DOHH2 (cell line): ENCODE data around the gene COL18A1.

Source experiments
- H3F3A ChIP-seq: fragments of 200-600 bp; sonication (generic), shearing (Covaris generic); 2 replicates; pipeline ENCODE4 v1.6.0; 2016; ENCODE audit warnings: antibody characterized with exemption, mild to moderate bottlenecking; ENCODE audit not compliant: control insufficient read depth, insufficient read depth
- H3K27ac ChIP-seq: fragments of 200-600 bp; sonication (generic); 2 replicates; pipeline ENCODE4 v1.5.1; 2014; ENCODE audit warnings: low read depth, mild to moderate bottlenecking, low read length, moderate library complexity
- H3K27me3 ChIP-seq: fragments of 200-600 bp; sonication (generic); 2 replicates; pipeline ENCODE4 v1.6.1; 2014; ENCODE audit warnings: mild to moderate bottlenecking, low read length, mixed read lengths; ENCODE audit not compliant: control insufficient read depth
- H3K36me3 ChIP-seq: fragments of 200-600 bp; sonication (generic); 2 replicates; pipeline ENCODE4 v1.6.1; 2014; ENCODE audit warnings: mild to moderate bottlenecking, low read length, moderate library complexity, mixed read lengths; ENCODE audit not compliant: control insufficient read depth
- H3K4me1 ChIP-seq: fragments of 200-600 bp; sonication (generic); 2 replicates; pipeline ENCODE4 v1.6.1; 2014; ENCODE audit warnings: mild to moderate bottlenecking, low read length, mixed read lengths; ENCODE audit not compliant: control insufficient read depth
- H3K4me2 ChIP-seq: fragments of 200-600 bp; sonication (generic); 2 replicates; pipeline ENCODE4 v1.6.0; 2014; ENCODE audit warnings: mild to moderate bottlenecking, low read length, moderate library complexity
- H3K4me3 ChIP-seq: fragments of 200-600 bp; sonication (generic); 2 replicates; pipeline ENCODE4 v1.5.1; 2014; ENCODE audit warnings: mild to moderate bottlenecking, low read length, mixed read lengths
- H3K79me2 ChIP-seq: fragments of 200-600 bp; sonication (generic); 2 replicates; pipeline ENCODE4 v1.6.1; 2014; ENCODE audit warnings: mild to moderate bottlenecking, low read length, mixed read lengths; ENCODE audit not compliant: control insufficient read depth
- H3K9me2 ChIP-seq: fragments of 200-600 bp; sonication (generic); replicated peaks from 2 replicates; pipeline ENCODE4 v1.6.1; 2014; ENCODE audit warnings: mild to moderate bottlenecking, low read length, mixed read lengths; ENCODE audit not compliant: control insufficient read depth
- H3K9me3 ChIP-seq: fragments of 200-600 bp; sonication (generic); 2 replicates; pipeline ENCODE4 v1.6.1; 2014; ENCODE audit warnings: antibody characterized with exemption, low read length, mixed read lengths; ENCODE audit not compliant: control insufficient read depth, insufficient read depth
- H4K20me1 ChIP-seq: fragments of 200-600 bp; sonication (generic); 2 replicates; pipeline ENCODE4 v1.6.0; 2014; ENCODE audit warnings: low read depth, mild to moderate bottlenecking, antibody characterized with exemption, low read length, moderate library complexity; ENCODE audit not compliant: control insufficient read depth, insufficient read depth
- EZH2phosphoT487 ChIP-seq: fragments of 200-600 bp; sonication (generic); IDR thresholded peaks from 2 replicates; pipeline ENCODE4 v1.6.1; 2017; ENCODE audit warnings: borderline replicate concordance, mild to moderate bottlenecking, antibody characterized with exemption, low read length, moderate library complexity, mixed read lengths
- TF ChIP-seq, protein P1 (sequence below): fragments of 200-600 bp; sonication (generic); IDR thresholded peaks from one replicate; pipeline ENCODE4 v1.5.1; 2014; ENCODE audit warnings: antibody characterized with exemption, mild to moderate bottlenecking, low read depth, low read length; ENCODE audit not compliant: poor library complexity, severe bottlenecking

COL18A1 gene

DNA sequence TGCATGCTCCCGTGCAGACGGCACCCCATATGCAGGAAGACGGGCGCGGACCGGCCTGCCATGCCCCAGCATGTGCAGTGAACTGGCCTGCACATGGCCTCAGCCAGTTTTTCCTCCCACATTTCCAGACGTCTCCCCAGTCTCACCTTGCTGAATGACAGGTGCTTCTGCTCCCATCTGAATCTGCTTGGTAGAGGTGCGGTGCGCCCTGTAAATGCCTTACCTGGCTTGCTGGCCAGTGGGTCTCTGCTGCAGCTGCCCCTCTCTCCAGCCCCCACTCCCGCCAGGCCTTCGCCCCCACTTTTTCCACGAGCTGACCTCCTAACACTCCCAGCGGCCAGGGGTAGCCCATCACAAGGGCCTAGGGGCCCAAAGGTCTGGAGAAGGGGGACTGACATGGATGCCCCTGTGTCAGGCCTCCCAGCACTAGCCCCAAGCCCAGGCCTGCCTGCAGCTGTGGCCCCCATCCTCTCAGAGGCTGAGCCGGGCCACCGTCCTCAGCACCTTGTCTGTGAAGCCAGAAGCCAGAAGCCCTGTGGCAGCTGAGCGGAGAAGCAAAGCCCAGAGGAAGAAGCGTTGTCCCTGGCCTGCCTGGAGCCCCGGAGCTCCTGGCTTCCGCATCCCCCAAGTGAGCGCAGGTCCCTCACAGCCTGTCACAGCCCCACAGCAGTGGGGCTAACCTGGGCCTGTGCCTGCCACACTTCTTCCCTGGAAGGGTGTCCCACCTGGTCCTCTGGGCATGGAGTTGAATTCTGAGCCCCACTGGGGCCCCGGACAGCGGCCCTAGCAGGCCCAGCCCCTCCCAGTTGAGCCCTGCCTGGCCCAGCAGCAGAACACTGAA is 140.9 kb downstream of the COL18A1 start:
- H3K36me3 ChIP-seq = peaks cover 7% of the 10 kb centered on the region
- TF ChIP-seq, protein P1, sequence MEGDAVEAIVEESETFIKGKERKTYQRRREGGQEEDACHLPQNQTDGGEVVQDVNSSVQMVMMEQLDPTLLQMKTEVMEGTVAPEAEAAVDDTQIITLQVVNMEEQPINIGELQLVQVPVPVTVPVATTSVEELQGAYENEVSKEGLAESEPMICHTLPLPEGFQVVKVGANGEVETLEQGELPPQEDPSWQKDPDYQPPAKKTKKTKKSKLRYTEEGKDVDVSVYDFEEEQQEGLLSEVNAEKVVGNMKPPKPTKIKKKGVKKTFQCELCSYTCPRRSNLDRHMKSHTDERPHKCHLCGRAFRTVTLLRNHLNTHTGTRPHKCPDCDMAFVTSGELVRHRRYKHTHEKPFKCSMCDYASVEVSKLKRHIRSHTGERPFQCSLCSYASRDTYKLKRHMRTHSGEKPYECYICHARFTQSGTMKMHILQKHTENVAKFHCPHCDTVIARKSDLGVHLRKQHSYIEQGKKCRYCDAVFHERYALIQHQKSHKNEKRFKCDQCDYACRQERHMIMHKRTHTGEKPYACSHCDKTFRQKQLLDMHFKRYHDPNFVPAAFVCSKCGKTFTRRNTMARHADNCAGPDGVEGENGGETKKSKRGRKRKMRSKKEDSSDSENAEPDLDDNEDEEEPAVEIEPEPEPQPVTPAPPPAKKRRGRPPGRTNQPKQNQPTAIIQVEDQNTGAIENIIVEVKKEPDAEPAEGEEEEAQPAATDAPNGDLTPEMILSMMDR = no peak
- TF ChIP-seq EZH2phosphoT487 = no peak
- no peak overlapping the region for H3K4me2 ChIP-seq
- H3K27ac ChIP-seq = no peak overlapping the region
- H3K79me2 ChIP-seq = peaks cover 10% of the 10 kb centered on the region
- H3K4me3 ChIP-seq = no peak overlapping the region
- peaks cover 4% of the 10 kb centered on the region for H3F3A ChIP-seq
- 0 out of 2 replicates have a peak, but pooled peaks cover 3% of the 10 kb centered on the region for H4K20me1 ChIP-seq
- no peaks in the 10 kb centered on the region; the same call in 1 of the 2 replicates for H3K9me3 ChIP-seq
- no peaks in the 10 kb centered on the region for H3K9me2 ChIP-seq
- H3K27me3 ChIP-seq = peaks cover 61% of the 10 kb centered on the region
- peaks cover 22% of the 10 kb centered on the region for H3K4me1 ChIP-seq

DNA sequence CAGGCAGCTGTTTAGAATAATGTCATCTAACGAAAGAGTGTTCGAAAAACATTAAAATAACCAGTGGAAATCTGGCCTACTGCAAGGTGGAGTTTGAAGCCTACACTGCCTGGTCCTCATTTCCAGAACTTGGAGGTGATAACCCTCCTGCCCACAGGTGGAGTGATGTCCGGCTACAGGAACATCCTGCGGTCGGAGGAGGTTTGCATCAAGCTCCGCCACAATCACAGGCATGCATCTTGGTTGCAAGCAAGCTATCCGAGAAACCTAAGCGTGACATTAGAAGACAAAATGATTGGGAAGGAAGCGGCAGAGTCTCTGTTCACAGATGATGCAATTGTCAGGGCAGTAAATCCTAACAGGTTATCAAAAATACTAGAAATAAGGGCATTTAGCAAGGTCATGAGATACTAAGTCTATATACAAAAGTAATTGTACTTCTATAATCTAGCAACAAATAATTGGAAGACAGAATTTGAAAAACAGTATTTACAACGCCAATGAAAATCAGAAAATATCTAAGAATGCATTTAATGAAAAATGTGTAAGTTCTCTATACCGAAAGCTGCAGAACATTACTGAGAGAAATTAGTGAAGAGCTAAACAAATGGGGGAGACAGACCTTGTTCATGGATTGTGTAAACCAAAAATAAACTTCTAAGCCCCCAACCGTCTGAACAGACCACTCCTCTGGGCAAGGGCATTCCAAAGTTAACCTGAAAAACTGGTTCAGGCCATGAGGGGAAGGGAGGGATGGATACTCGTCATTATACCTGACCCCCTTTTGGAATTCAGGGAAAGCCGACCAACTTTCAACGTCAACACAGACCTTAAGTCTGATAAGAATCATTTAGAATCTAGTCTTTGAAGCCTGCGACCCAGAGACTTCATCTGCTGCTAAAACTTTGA is 141.9 kb downstream of the COL18A1 start:
- H3K4me1 ChIP-seq = peaks cover 25% of the 10 kb centered on the region
- H3K9me2 ChIP-seq = no peaks in the 10 kb centered on the region
- peaks cover under 1% of the 10 kb centered on the region; the same call in 1 of the 2 replicates for H3K79me2 ChIP-seq
- no peaks in the 10 kb centered on the region for H3K36me3 ChIP-seq
- H3K4me2 ChIP-seq = no peak overlapping the region
- H3F3A ChIP-seq = peaks cover 13% of the 10 kb centered on the region
- no peak overlapping the region for H3K4me3 ChIP-seq
- no peak overlapping the region for H3K27ac ChIP-seq
- TF ChIP-seq, protein P1 = no peak
- no peak for TF ChIP-seq EZH2phosphoT487
- peaks cover 68% of the 10 kb centered on the region for H3K27me3 ChIP-seq
- H3K9me3 ChIP-seq = no peaks in the 10 kb centered on the region; the same call in 1 of the 2 replicates
- peaks cover 11% of the 10 kb centered on the region for H4K20me1 ChIP-seq

DNA sequence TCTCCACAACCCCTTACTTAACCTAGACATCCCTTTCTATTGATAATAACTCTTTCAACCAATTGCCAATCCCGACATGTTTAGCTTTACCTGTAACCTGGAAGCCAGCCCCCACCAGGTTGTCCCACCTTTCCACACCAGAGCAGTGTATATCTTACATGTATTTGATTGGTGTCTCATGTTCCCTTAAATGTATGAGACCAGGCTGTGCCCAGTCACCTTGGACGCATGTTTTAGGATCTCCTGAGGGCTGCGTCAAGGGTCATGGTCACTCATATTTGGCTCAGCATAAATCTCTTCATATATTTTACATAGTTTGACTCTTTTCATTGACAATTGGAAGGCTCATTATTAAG is 142.6 kb downstream of the COL18A1 start:
- Histone ChIP-seq H3K79me2 (no peaks in the 10 kb centered on the region), H3K9me3 (no peaks in the 10 kb centered on the region; the same call in 1 of the 2 replicates), H4K20me1 (peaks cover 17% of the 10 kb centered on the region), H3K4me2 (no peak overlapping the region), H3K27me3 (peaks cover 74% of the 10 kb centered on the region), H3K4me1 (peaks cover 29% of the 10 kb centered on the region), H3F3A (peaks cover 13% of the 10 kb centered on the region), H3K9me2 (no peaks in the 10 kb centered on the region), H3K36me3 (no peaks in the 10 kb centered on the region), H3K4me3 (no peak overlapping the region), H3K27ac (no peak overlapping the region)
- TF ChIP-seq EZH2phosphoT487 = no peak
- TF ChIP-seq, protein P1 = no peak
